Adrenal gland (tissue), 5 donors: Measurements from ENCODE around the gene BEND5.

Source experiments
- CTCF ChIP-seq, 6 experiments: fragments of 450-650 bp in 4 of 6; fragments of 200-600 bp in 2 of 6; sonication (generic) in 1 of 6; IDR thresholded peaks; 1 replicate in 5 of 6; 2 replicates in 1 of 6; pipeline versions ENCODE4 v1.5.1 to v1.8.0; 2016 to 2021; ENCODE audit warnings: antibody characterized with exemption in 6 of 6, mild to moderate bottlenecking in 2 of 6, moderate library complexity in 1 of 6
- POLR2A ChIP-seq, 2 donors: fragments of 450-650 bp; IDR thresholded peaks; one replicate each; pipeline ENCODE4 v1.6.1; 2017; ENCODE audit warnings: antibody characterized with exemption in 2 of 2, mild to moderate bottlenecking in 2 of 2, moderate library complexity in 1 of 2
- donor health status: DM: no; HTN: no; CAD: no.

GRCh38 chr1:48743480-48743879 lies 33.2 kb downstream of the BEND5 start:
- TF ChIP-seq CTCF (IDR thresholded peaks at IDR 0.05) (no peak), POLR2A (IDR thresholded peaks at IDR 0.05) (no peak)
